SK-N-SH treated with all-trans-retinoic acid at 6 μM for 48 hours (cell line): ENCODE measurements around the gene CCM2L.

Experiments
- BACH2 ChIP-seq: fragments of 250-450 bp; sonication (Bioruptor Pico); IDR thresholded peaks from 2 replicates; pipeline ENCODE4 v1.9.0; 2021; ENCODE audit warnings: mild to moderate bottlenecking, borderline replicate concordance
- RARB ChIP-seq: fragments of 250-450 bp; sonication (Bioruptor Pico); IDR thresholded peaks from 2 replicates; pipeline ENCODE4 v1.8.0; 2021; ENCODE audit warnings: mild to moderate bottlenecking, moderate library complexity
- ZFP3 ChIP-seq: fragments of 250-450 bp; sonication (Bioruptor Pico); IDR thresholded peaks from 2 replicates; pipeline ENCODE4 v1.5.0; 2020; ENCODE audit warnings: mild to moderate bottlenecking, moderate library complexity
- ZNF70 ChIP-seq: fragments of 450-650 bp; formaldehyde crosslinking; IDR thresholded peaks from 2 replicates; pipeline ENCODE4 v1.5.0; 2020; ENCODE audit warnings: mild to moderate bottlenecking, moderate library complexity

- TF ChIP-seq ZNF70 (no peak), BACH2 (CRISPR knock-in tag) (no peak), ZFP3 (CRISPR knock-in tag) (no peak), RARB (no peak)
Measured at GRCh38 chr20:32052778-32053362, 42.6 kb downstream of the CCM2L start.
